ENCODE results near the gene RHD.
"Not testable (repeated sequence)": the region's sequence is repeated elsewhere in the genome, so short reads cannot be mapped to it uniquely, and the experiment has no call there.

DNA sequence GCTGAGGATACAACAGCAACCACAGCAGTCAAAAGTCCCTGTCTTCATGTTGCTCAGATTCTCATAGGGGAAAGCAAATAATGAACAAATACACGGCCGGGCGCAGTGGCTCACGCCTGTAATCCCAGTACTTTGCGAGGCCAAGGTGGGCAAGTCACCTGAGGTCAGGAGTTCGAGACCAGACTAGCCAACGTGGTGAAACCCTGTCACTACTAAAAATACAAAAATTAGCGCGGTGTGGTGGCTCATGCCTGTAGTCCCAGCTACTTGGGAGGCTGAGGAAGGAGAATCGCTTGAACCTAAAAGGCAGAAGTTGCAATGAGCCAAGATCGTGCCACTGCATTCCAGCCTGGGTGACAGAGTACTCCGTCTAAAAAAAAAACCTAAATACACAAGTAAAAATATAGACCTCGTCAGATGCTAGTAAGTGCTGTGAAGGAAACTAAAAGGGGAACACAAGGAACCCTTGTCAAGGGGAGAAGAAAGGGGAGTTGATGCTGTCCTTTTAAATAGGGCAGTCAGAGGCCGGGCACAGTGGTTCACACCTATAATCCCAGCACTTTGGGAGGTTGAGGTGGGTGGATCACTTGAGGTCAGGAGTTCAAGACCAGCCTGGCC lies 4.1 kb upstream of the RHD start:
- TF ChIP-seq, protein P1, sequence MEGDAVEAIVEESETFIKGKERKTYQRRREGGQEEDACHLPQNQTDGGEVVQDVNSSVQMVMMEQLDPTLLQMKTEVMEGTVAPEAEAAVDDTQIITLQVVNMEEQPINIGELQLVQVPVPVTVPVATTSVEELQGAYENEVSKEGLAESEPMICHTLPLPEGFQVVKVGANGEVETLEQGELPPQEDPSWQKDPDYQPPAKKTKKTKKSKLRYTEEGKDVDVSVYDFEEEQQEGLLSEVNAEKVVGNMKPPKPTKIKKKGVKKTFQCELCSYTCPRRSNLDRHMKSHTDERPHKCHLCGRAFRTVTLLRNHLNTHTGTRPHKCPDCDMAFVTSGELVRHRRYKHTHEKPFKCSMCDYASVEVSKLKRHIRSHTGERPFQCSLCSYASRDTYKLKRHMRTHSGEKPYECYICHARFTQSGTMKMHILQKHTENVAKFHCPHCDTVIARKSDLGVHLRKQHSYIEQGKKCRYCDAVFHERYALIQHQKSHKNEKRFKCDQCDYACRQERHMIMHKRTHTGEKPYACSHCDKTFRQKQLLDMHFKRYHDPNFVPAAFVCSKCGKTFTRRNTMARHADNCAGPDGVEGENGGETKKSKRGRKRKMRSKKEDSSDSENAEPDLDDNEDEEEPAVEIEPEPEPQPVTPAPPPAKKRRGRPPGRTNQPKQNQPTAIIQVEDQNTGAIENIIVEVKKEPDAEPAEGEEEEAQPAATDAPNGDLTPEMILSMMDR (IDR thresholded peaks at IDR 0.05), result not testable (repeated sequence)
- TF ChIP-seq POLR2A (IDR thresholded peaks at IDR 0.05), result not testable (repeated sequence)
